Regular cardiac myocyte (primary cell): ENCODE data around the gene OR7A17. TPM values are rescaled to one million over a fixed set of nuclear protein-coding genes. Genes with fewer than 3 reads are reported as not detected.

ENCODE experiments used
- total RNA-seq: library from RNA; depleted of rRNA; stranded (reverse); fragments of >200 nt; gene quantifications from 2 replicates; pipeline ENCODE4 v1.2.3, GENCODE V29; 2014

The OR7A17 gene
- total RNA-seq = not detected in 2 replicates

DNA sequence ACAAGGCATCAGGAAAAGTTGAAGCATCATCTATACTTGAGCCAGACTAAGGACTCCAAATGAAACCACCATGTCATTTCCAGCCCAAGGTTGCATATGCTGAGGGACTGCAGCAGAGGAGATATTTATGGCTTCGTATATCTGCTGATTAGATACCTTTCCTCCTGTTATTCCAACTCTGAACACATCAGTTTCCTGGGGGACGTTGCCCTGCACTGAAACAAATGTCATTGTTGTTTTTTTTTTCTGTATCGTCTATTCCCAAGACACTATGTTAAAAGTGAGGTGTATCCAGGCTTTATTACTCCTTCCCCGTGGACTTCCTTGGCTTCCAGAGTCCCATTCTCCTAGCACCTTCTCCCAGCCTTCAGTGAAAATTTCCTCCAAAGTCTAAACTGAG lies at the start of gene OR7A17:
TSS of gene OR7A17 (minus strand) at position 101 of the 400 bp plus-strand sequence. CDS start 4,777 bp downstream, outside the sequence.

DNA sequence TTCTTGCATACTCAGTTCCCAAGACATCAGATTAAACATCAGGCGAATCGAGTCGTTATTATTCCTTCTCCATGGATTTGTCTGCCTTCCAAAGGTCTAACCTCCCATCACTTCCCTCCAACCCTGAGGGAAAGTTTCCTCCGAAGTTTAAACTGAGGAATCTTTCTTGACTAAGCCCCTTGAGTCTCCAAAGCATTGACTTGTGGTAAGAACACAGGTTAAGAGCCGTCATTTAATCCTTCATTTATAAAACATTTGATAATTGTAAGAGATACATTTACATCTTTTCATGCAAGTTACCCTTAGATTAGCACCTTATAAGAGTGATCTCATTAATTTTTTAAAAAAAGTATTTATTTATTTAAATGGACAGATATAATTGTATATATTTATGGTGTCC lies 37.1 kb downstream of the OR7A17 start, which contains the start of gene OR7A10:
TSS of gene OR7A10 (minus strand) at position 101 of the 400 bp plus-strand sequence. CDS start 7,045 bp downstream, outside the sequence.

DNA sequence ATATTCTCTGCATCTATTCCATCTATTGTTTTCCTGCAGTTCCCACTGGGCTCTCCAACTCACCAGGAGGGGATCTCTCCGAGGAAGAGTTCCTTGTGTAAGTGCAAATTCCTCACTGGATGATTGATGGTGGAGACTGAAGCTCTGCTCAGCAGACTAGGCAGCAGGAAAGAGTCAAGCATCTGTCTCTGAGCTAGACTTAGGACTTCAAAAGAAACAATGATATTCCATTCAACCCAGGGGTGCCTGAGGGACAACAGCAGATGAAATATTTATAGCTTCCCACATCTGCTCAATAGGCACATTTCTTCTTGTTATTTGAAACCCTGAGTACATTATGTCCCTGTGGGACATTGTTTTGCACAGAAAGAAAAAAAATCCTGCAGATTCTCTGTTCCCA lies 50.9 kb downstream of the OR7A17 start, which contains the start of the genes OR7A5 and OR7C1:
TSS of gene OR7A5 (minus strand) at position 175 of the 400 bp plus-strand sequence. CDS start 6,944 bp downstream, outside the sequence.
TSS of gene OR7C1 (minus strand) at position 175 of the 400 bp plus-strand sequence. CDS start 35,049 bp downstream, outside the sequence.

Other genes starting within 250 kb of the OR7A17 start
- gene ADGRE3, start 211.3 kb downstream of the OR7A17 start, total RNA-seq = not detected in 2 replicates
- 18.4 and 21.4 TPM in 2 replicates for gene ZNF333, start 196.1 kb downstream of the OR7A17 start, total RNA-seq
- under 0.01 and 2.9 TPM in 2 replicates for gene ADGRE2, start 107.6 kb downstream of the OR7A17 start, total RNA-seq
- not detected in 2 replicates for gene OR7A5, start 50.9 kb downstream of the OR7A17 start, total RNA-seq
- not detected in 2 replicates for gene OR7C1, start 50.9 kb downstream of the OR7A17 start, total RNA-seq
- not detected in 2 replicates for gene OR7A10, start 37.2 kb downstream of the OR7A17 start, total RNA-seq
- gene OR7C2, start 55.4 kb upstream of the OR7A17 start, total RNA-seq = not detected in 2 replicates
- not detected in 2 replicates for gene SLC1A6, start 93.7 kb upstream of the OR7A17 start, total RNA-seq
- gene CASP14, start 163.3 kb upstream of the OR7A17 start, total RNA-seq = not detected in 2 replicates
- gene OR1I1, start 196.1 kb upstream of the OR7A17 start, total RNA-seq = not detected in 2 replicates
- gene SYDE1, start 221.3 kb upstream of the OR7A17 start, total RNA-seq = 23.4 and 33.4 TPM in 2 replicates